ENCODE measurements around the gene MYT1. TPM values are rescaled to one million over a fixed set of nuclear protein-coding genes. Genes with fewer than 3 reads are reported as not detected.

The MYT1 gene
- polyA plus RNA-seq, 1 donor from 2014 or later: not detected

GRCh38 chr20:64214952-64215351 is 50.7 kb downstream of the MYT1 start:
- Mint-ChIP-seq H3K4me3 (peak overlapping the region in 1 of 4 donors; percentile 67), H3K27ac (no peak overlapping the region), H3K27me3 (peaks cover 2% of the 10 kb centered on the region), H3K36me3 (no peaks in the 10 kb centered on the region), H3K4me1 (no peaks in the 10 kb centered on the region), H3K9me3 (no peaks in the 10 kb centered on the region)

GRCh38 chr20:64216036-64216435 is 51.8 kb downstream of the MYT1 start:
- H3K4me1 Mint-ChIP-seq: no peaks in the 10 kb centered on the region
- H3K4me3 Mint-ChIP-seq: no peak overlapping the region
- no peak overlapping the region for H3K27ac Mint-ChIP-seq
- H3K27me3 Mint-ChIP-seq: peaks cover 2% of the 10 kb centered on the region
- no peaks in the 10 kb centered on the region for H3K9me3 Mint-ChIP-seq
- H3K36me3 Mint-ChIP-seq: no peaks in the 10 kb centered on the region

- H3K36me3 Mint-ChIP-seq: peaks cover 5% of the 10 kb centered on the region
- H3K27ac Mint-ChIP-seq: no peak overlapping the region
- no peak overlapping the region for H3K4me3 Mint-ChIP-seq
- H3K9me3 Mint-ChIP-seq: no peaks in the 10 kb centered on the region
- peaks cover 2% of the 10 kb centered on the region for H3K27me3 Mint-ChIP-seq
- H3K4me1 Mint-ChIP-seq: no peaks in the 10 kb centered on the region
These were observed 52.7 kb downstream of the MYT1 start for GRCh38 chr20:64216910-64217309.

- H3K9me3 Mint-ChIP-seq: no peaks in the 10 kb centered on the region
- no peaks in the 10 kb centered on the region for H3K4me1 Mint-ChIP-seq
- peaks cover 5% of the 10 kb centered on the region for H3K36me3 Mint-ChIP-seq
- no peak overlapping the region for H3K4me3 Mint-ChIP-seq
- H3K27ac Mint-ChIP-seq: no peak overlapping the region
- peaks cover 2% of the 10 kb centered on the region for H3K27me3 Mint-ChIP-seq
These were observed 53.4 kb downstream of the MYT1 start for GRCh38 chr20:64217539-64218221.

GRCh38 chr20:64219202-64219601 is 55.0 kb downstream of the MYT1 start:
- Mint-ChIP-seq H3K9me3 (no peaks in the 10 kb centered on the region), H3K27me3 (peaks cover 3% of the 10 kb centered on the region), H3K4me3 (no peak overlapping the region), H3K4me1 (peaks cover 0 to 2% (median 0%) of the 10 kb centered on the region in 3 donors), H3K36me3 (peaks cover 5% of the 10 kb centered on the region), H3K27ac (no peak overlapping the region)

- Mint-ChIP-seq H3K27me3 (peaks cover 2% of the 10 kb centered on the region), H3K4me3 (no peak overlapping the region), H3K27ac (no peak overlapping the region), H3K36me3 (peaks cover 5% of the 10 kb centered on the region), H3K4me1 (peaks cover 0 to 2% (median 0%) of the 10 kb centered on the region in 3 donors), H3K9me3 (no peaks in the 10 kb centered on the region)
These were observed 55.5 kb downstream of the MYT1 start for GRCh38 chr20:64219730-64220129.

- Mint-ChIP-seq H3K36me3 (peaks cover 5% of the 10 kb centered on the region), H3K4me1 (peaks cover 0 to 2% (median 0%) of the 10 kb centered on the region in 3 donors), H3K27me3 (peaks cover 2% of the 10 kb centered on the region), H3K27ac (no peak overlapping the region), H3K9me3 (no peaks in the 10 kb centered on the region), H3K4me3 (no peak overlapping the region)
These were observed 56.2 kb downstream of the MYT1 start for GRCh38 chr20:64220420-64220819.

- H3K27ac Mint-ChIP-seq: no peak overlapping the region
- H3K27me3 Mint-ChIP-seq: peaks cover 2% of the 10 kb centered on the region
- H3K4me3 Mint-ChIP-seq: peak overlapping the region in 1 of 4 donors; percentile 4
- peaks cover 5% of the 10 kb centered on the region for H3K36me3 Mint-ChIP-seq
- no peaks in the 10 kb centered on the region for H3K9me3 Mint-ChIP-seq
- H3K4me1 Mint-ChIP-seq: peaks cover 0 to 2% (median 0%) of the 10 kb centered on the region in 3 donors
These were observed 56.8 kb downstream of the MYT1 start for GRCh38 chr20:64220891-64221527.

- Mint-ChIP-seq H3K27me3 (peaks cover 3% of the 10 kb centered on the region), H3K36me3 (peaks cover 5% of the 10 kb centered on the region), H3K4me3 (no peak overlapping the region), H3K9me3 (no peaks in the 10 kb centered on the region), H3K27ac (no peak overlapping the region), H3K4me1 (peaks cover 0 to 2% (median 0%) of the 10 kb centered on the region in 3 donors)
These were observed 58.1 kb downstream of the MYT1 start for GRCh38 chr20:64222291-64222735.

- Mint-ChIP-seq H3K4me3 (no peak overlapping the region), H3K27ac (no peak overlapping the region), H3K9me3 (no peaks in the 10 kb centered on the region), H3K27me3 (peaks cover 3% of the 10 kb centered on the region), H3K36me3 (peaks cover 5% of the 10 kb centered on the region), H3K4me1 (peaks cover 0 to 2% (median 0%) of the 10 kb centered on the region in 3 donors)
These were observed 58.7 kb downstream of the MYT1 start for GRCh38 chr20:64222851-64223525.

GRCh38 chr20:64223526-64224067 is 59.3 kb downstream of the MYT1 start:
- H3K27me3 Mint-ChIP-seq: peaks cover 9% of the 10 kb centered on the region
- no peak overlapping the region for H3K4me3 Mint-ChIP-seq
- H3K27ac Mint-ChIP-seq: no peak overlapping the region
- peaks cover 0 to 2% (median 1%) of the 10 kb centered on the region in 3 donors for H3K4me1 Mint-ChIP-seq
- no peaks in the 10 kb centered on the region for H3K9me3 Mint-ChIP-seq
- peaks cover 5% of the 10 kb centered on the region for H3K36me3 Mint-ChIP-seq

- Mint-ChIP-seq H3K27ac (peak overlapping the region in 1 of 3 donors; percentile 47), H3K9me3 (no peaks in the 10 kb centered on the region), H3K4me3 (no peak overlapping the region), H3K4me1 (peaks cover 0 to 2% (median 1%) of the 10 kb centered on the region in 3 donors), H3K27me3 (peaks cover 9% of the 10 kb centered on the region), H3K36me3 (peaks cover 5% of the 10 kb centered on the region)
These were observed 60.3 kb downstream of the MYT1 start for GRCh38 chr20:64224351-64225170.

GRCh38 chr20:64225171-64225595 is 60.9 kb downstream of the MYT1 start:
- peaks cover 9% of the 10 kb centered on the region for H3K27me3 Mint-ChIP-seq
- no peaks in the 10 kb centered on the region for H3K9me3 Mint-ChIP-seq
- H3K4me3 Mint-ChIP-seq: no peak overlapping the region
- peaks cover 5% of the 10 kb centered on the region for H3K36me3 Mint-ChIP-seq
- H3K27ac Mint-ChIP-seq: peak overlapping the region in 1 of 3 donors; percentile 47
- H3K4me1 Mint-ChIP-seq: peaks cover 0 to 2% (median 1%) of the 10 kb centered on the region in 3 donors

GRCh38 chr20:64225828-64226598 is 61.8 kb downstream of the MYT1 start:
- H3K4me3 Mint-ChIP-seq: peak overlapping the region in 1 of 4 donors; percentile 28
- peaks cover 0 to 2% (median 1%) of the 10 kb centered on the region in 3 donors for H3K4me1 Mint-ChIP-seq
- peaks cover 9% of the 10 kb centered on the region for H3K27me3 Mint-ChIP-seq
- no peak overlapping the region for H3K27ac Mint-ChIP-seq
- no peaks in the 10 kb centered on the region for H3K9me3 Mint-ChIP-seq
- H3K36me3 Mint-ChIP-seq: peaks cover 5% of the 10 kb centered on the region

Measured in IgD-negative memory B cell (primary cell).